GM12864 (cell line): Measurements from ENCODE around the gene TRMT61B.

ENCODE experiments used
- DNase-seq: peaks from one replicate; pipeline ENCODE4 v3.0.0-alpha.2; 2011; ENCODE audit warnings: low read depth
- H3K4me3 ChIP-seq: 2 replicates; pipeline ENCODE4 v1.5.1; 2011; ENCODE audit warnings: mild to moderate bottlenecking, low read depth, low read length, control low read depth
- TF ChIP-seq, protein P1 (sequence below): IDR thresholded peaks from 2 replicates; pipeline ENCODE4 v1.5.1; 2011; ENCODE audit warnings: low read depth, mild to moderate bottlenecking, moderate library complexity, low read length, control low read depth, inconsistent platforms; ENCODE audit errors: missing control alignments

TRMT61B gene

DNA sequence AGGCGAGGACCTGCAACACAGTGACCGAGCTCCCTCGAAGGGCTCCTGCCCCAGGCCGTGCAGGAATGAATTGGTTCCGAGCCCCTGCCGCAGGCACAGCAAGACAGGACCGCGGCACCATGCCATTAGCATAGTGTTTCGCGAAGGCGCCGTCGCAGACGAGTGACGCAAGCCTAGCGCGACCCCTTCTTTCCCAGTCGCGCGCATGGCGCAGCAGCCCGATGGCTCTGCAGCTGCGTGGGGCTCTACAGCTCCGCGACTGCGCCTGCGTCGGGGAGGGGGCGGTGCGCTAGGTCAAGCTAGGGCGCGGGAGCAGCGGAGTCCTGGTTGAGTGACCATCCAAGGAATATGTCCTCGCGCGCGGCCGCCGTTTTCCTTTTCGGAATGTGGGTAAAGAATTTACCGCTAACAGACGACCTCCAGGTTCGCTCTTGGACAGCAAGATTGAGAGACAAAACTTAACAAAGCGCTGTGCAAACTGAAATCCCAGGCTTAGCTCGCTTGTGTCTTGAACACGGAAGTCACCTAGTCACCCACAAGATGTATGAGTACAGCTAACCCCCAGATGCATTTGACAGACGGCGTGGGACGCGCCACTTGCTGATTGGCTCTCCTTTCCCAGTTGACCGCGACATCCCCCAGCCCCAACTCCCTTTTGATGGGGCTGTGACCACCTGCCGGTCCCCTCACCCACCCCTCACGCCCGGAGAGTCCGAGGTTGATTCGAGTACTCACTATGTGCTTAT lies at the start of gene TRMT61B:
Gene TRMT61B (minus strand): TSS at position 164 of the 746 bp plus-strand sequence. CDS start 32 bp downstream, at position 132.
- DNase-seq = peak; percentile 88
- H3K4me3 ChIP-seq = peak within 1 kb of the TSS; percentile 62
- TF ChIP-seq, protein P1, sequence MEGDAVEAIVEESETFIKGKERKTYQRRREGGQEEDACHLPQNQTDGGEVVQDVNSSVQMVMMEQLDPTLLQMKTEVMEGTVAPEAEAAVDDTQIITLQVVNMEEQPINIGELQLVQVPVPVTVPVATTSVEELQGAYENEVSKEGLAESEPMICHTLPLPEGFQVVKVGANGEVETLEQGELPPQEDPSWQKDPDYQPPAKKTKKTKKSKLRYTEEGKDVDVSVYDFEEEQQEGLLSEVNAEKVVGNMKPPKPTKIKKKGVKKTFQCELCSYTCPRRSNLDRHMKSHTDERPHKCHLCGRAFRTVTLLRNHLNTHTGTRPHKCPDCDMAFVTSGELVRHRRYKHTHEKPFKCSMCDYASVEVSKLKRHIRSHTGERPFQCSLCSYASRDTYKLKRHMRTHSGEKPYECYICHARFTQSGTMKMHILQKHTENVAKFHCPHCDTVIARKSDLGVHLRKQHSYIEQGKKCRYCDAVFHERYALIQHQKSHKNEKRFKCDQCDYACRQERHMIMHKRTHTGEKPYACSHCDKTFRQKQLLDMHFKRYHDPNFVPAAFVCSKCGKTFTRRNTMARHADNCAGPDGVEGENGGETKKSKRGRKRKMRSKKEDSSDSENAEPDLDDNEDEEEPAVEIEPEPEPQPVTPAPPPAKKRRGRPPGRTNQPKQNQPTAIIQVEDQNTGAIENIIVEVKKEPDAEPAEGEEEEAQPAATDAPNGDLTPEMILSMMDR = no peak

DNA sequence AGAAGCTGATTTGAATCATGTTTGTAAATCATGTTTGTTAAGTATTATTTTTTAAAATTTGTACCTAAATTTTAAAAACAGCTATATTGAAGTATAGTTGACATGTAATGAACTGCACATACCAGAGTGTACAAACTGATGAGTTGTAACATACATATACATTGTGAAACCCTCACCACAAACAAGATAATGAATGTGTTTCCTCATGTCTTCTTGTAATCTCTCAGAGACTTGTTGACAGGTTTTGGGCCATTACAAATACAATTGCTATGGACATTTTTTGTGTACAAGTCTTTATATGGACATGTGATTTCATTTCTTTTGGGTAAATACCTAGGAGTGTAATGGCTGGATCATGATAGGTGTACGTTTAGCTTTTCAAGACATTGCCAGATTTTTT lies 45.8 kb upstream of the TRMT61B start:
- no peak overlapping the region for H3K4me3 ChIP-seq
- TF ChIP-seq, protein P1 = no peak
- DNase-seq = no peak

DNA sequence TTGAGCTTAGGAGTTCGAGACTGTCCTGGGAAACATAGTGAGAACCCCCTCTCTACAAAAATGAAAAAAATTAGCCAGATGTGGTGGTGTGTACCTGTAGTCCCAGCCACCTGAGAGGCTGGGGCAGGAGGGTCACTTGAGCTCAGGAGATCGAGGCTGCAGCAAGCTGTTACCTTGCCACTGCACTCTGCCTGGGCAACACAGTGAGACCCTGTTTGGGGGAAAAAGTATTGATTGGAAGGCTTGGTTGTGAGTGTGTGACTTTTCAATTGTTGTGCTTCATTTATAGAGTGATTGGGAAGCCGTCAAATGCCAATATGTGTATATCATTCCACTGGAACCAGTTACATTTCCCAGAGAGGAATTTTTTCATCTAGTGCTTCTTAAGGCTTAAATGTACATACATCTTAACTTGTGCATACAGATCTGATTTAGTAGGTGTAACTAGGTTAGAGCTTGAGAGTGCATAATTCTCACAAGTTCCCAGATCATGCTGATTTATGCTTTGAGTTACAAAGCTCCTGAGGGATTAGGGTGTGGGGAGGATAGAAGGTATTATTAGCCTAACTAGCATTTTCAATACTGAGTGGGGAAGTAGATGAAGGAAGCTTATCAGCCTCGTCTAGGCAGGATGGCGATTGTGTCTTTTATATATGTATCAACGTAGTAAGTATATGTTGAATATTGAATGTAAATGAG lies 39.7 kb upstream of the TRMT61B start:
- TF ChIP-seq, protein P1 = no peak
- DNase-seq = no peak
- H3K4me3 ChIP-seq = no peak overlapping the region

DNA sequence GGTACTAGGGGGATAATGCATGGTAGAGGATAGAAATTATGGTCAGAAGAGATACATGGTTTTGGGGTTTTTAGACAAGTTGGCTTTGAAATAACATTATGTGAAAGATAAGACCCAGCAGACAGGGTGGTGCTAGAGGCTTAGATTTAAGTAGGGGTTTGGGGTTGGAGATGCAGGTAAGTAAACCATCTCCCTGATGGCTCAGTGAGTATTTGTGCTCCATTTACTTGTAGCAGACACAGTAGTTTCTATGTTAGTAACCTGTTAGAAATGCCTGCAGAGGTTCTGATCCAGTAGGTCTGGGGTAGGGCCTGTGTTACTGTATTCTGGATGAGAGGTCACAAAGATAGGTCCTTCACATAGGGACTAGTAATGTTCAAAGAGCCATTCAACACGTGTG lies 38.1 kb upstream of the TRMT61B start:
- TF ChIP-seq, protein P1 = no peak
- H3K4me3 ChIP-seq = no peak overlapping the region
- DNase-seq = no peak

DNA sequence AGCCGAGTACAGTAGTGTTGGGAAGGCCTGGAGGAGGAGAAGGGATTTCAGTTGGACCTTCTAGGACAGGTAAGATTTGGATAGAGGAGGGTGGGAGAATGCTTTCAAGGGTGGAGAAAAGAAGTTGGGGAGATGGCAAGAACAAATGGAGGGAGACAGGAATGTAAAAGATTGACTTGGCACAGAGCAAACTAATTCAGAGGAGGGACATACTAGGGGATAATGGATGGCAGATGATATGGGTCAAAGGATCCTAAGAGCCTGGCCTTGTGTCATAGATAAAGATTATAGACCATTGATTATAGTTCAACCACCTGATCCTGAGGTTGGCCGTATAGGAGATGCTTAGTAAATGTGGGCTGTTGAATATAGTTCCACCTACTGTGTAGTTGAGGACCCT lies 36.7 kb upstream of the TRMT61B start:
- no peak for DNase-seq
- no peak overlapping the region for H3K4me3 ChIP-seq
- TF ChIP-seq, protein P1 = no peak

DNA sequence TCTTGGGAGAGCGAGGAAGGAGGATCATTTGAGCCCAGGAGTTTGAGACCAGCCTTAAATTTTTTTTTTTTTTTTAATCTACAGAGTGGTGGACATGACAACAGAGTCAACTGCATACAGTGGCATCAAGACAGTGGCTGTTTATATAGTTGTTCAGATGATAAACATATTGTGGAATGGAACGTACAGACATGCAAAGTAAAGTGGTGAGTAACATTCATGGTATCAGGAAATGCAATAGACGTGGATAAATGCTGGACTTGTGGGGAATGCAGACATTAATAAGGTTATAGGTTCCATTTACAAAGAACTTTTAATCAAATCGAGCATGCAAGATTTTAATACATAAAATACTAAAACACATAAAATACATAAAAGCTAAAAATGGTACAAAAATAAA lies 36.3 kb upstream of the TRMT61B start:
- TF ChIP-seq, protein P1 = no peak
- DNase-seq = no peak
- no peak overlapping the region for H3K4me3 ChIP-seq
